ENCODE results near the gene ATP10B. TPM values are rescaled to one million over a fixed set of nuclear protein-coding genes. Genes with fewer than 3 reads are reported as not detected.

Gene ATP10B
- total RNA-seq, 4 donors from 2014 or later: 0.12 to 1.4 (median 1.2) TPM

DNA sequence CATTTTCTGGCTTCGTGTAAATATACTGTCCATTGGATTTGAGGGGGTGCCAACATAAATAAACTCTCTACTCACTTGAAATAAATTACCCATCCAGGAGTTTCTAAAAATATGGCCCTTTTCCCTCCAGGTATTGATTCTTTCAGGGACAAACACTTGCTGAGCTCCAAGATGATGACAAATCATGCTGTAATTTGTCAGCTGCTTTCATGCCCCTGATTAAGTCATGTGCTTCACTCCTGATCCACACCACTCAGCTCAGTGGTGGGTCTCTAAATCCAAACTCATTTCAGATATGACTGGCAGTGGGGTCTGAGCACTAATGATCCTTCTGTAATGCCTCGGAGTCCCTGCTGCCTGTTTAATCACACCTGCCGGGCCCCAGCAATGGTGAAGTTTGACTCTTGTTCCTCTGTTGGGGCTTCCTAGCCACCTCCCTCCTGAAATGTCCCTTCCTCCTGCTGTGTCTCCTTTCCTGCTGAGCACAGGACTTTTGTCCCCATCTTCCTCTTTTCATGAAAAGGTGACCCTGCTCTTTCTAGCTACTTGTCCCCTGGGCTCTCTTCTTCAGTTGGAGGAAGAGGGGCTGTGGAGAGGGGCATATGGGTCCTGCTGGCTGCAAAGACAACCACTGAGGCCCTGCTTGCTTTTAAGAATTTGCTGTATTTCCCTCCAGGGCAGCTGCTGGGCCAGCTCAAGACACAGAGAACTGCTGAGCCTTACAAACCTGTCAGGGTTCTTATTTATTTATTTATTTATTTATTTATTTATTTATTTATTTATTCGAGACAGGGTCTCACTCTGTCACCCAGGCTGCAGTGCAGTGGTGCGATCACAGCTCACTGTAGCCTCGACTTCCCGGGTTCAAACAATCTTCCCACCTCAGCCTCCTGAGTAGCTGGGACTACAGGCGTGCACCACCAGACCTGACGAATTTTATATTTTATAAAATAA is 200.0 kb downstream of the ATP10B start:
- no peak for ATAC-seq
- 83 to 84% methylated on average over 9 of the region's 9 CpGs for whole genome bisulfite sequencing, 2 donors (ENCODE audit: low coverage in 1 of 2)
- Histone ChIP-seq H3K27me3 (no peaks in the 10 kb centered on the region), H3K27ac (no peak overlapping the region), H3K9me3 (no peaks in the 10 kb centered on the region), H3K4me3 (no peak overlapping the region), H3K4me1 (no peaks in the 10 kb centered on the region), H3K36me3 (no peaks in the 10 kb centered on the region)
- TF ChIP-seq EP300 (IDR thresholded peaks at IDR 0.05): no peak
- TF ChIP-seq, protein P1, sequence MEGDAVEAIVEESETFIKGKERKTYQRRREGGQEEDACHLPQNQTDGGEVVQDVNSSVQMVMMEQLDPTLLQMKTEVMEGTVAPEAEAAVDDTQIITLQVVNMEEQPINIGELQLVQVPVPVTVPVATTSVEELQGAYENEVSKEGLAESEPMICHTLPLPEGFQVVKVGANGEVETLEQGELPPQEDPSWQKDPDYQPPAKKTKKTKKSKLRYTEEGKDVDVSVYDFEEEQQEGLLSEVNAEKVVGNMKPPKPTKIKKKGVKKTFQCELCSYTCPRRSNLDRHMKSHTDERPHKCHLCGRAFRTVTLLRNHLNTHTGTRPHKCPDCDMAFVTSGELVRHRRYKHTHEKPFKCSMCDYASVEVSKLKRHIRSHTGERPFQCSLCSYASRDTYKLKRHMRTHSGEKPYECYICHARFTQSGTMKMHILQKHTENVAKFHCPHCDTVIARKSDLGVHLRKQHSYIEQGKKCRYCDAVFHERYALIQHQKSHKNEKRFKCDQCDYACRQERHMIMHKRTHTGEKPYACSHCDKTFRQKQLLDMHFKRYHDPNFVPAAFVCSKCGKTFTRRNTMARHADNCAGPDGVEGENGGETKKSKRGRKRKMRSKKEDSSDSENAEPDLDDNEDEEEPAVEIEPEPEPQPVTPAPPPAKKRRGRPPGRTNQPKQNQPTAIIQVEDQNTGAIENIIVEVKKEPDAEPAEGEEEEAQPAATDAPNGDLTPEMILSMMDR (IDR thresholded peaks at IDR 0.05): no peak
- no peak for TF ChIP-seq POLR2A (IDR thresholded peaks at IDR 0.05)
- TF ChIP-seq POLR2AphosphoS5 (IDR thresholded peaks at IDR 0.05): no peak

DNA sequence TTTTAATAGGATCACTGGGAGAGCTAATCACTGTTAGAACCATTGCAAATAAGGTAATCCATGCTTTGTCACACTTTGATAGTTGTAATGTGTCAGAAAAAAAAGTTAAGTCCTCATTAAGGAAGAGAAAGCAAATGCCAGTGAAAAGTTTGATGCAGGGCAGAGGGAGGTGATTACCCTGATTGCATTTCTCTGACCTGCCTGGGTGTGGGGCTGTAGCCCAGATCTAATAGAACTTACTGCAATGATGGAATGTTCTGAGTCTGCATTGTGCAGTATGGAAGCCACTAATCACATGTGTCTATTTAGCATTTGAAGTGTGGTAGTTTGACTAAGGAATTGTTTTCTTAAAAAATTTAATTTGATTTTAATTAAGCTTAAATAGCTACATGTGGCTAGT is 202.7 kb downstream of the ATP10B start:
- no peaks in the 10 kb centered on the region for H3K4me1 ChIP-seq
- ATAC-seq: no peak
- no peaks in the 10 kb centered on the region for H3K36me3 ChIP-seq
- no peak for TF ChIP-seq POLR2AphosphoS5 (IDR thresholded peaks at IDR 0.05)
- TF ChIP-seq POLR2A (IDR thresholded peaks at IDR 0.05): no peak
- TF ChIP-seq EP300 (IDR thresholded peaks at IDR 0.05): no peak
- TF ChIP-seq, protein P1 (IDR thresholded peaks at IDR 0.05): no peak
- no peaks in the 10 kb centered on the region for H3K9me3 ChIP-seq
- no peaks in the 10 kb centered on the region for H3K27me3 ChIP-seq
- H3K27ac ChIP-seq: no peak overlapping the region
- no peak overlapping the region for H3K4me3 ChIP-seq

DNA sequence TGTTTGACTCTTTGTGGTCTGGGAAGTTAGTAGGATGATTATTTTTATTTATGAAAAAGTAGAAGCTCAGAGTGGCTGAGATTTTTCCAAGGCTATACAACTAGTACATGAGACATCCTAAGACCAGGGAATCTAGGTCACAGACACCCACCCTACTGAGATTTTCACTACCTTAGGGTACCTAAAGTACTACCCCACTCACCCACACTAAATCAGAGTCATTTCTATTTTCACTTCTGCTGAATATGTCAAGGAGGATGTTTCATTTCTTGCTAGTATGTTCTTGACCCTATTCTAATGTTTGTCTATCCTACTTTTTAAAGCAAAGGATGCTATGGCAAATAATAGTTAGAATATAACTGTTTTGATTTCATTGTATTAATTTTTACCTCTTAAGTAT is 206.0 kb downstream of the ATP10B start:
- Histone ChIP-seq H3K4me1 (no peaks in the 10 kb centered on the region), H3K9me3 (no peaks in the 10 kb centered on the region), H3K27me3 (no peaks in the 10 kb centered on the region), H3K27ac (no peak overlapping the region), H3K4me3 (no peak overlapping the region), H3K36me3 (no peaks in the 10 kb centered on the region)
- TF ChIP-seq, protein P1 (IDR thresholded peaks at IDR 0.05): no peak
- TF ChIP-seq POLR2AphosphoS5 (IDR thresholded peaks at IDR 0.05) (no peak), POLR2A (IDR thresholded peaks at IDR 0.05) (no peak), EP300 (IDR thresholded peaks at IDR 0.05) (no peak)
- no peak for ATAC-seq

DNA sequence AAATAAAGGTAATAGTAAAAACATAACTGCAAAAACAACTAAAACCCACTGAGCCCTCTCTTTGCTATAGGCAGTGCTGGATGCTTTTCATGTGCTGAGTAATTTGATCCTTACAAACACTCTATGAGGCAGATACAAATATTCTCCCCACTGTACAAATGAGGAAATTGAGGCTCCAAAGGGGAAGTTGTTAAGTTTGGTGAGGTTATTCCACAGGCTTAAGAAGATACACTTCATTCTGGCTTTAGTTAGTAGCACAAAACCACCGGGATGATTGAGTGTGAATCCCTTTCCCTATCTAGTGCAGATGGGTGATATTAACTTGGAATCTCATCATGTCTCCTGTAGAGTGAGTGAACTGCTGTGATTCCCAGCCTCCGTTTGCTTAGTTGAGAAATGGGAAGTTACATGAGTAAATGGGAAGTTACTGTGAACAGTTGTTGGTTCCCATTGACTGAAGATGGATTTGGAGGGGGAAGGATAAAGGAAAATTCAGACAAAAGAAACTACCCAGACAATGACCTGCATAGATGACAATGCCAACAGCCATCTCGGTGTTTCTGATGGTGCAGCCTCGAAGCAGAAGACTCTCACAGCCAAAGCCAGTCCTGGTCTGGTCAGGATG is 208.3 kb downstream of the ATP10B start:
- H3K27ac ChIP-seq: no peak overlapping the region
- 74 to 81% methylated on average over 4 of the region's 4 CpGs for WGBS, 2 donors (ENCODE audit: low coverage in 1 of 2)

More for the DNA sequence above, 208.3 kb downstream of the ATP10B start:
- Histone ChIP-seq H3K9me3 (no peaks in the 10 kb centered on the region), H3K27me3 (no peaks in the 10 kb centered on the region), H3K4me1 (no peaks in the 10 kb centered on the region), H3K4me3 (no peak overlapping the region), H3K36me3 (no peaks in the 10 kb centered on the region)
- no peak for ATAC-seq
- TF ChIP-seq, protein P1 (IDR thresholded peaks at IDR 0.05): no peak
- no peak for TF ChIP-seq EP300 (IDR thresholded peaks at IDR 0.05)
- no peak for TF ChIP-seq POLR2A (IDR thresholded peaks at IDR 0.05)
- no peak for TF ChIP-seq POLR2AphosphoS5 (IDR thresholded peaks at IDR 0.05)
